Neural progenitor cell (in vitro differentiated cells): ENCODE data around the gene FAM13C.

Source experiments
- EZH2 ChIP-seq: fragments of 200-600 bp; sonication (generic); IDR thresholded peaks from 2 replicates; pipeline ENCODE4 v1.6.1; 2017; ENCODE audit warnings: antibody characterized with exemption, mild to moderate bottlenecking, moderate library complexity
- EZH2phosphoT487 ChIP-seq: fragments of 200-600 bp; sonication (generic); IDR thresholded peaks from 2 replicates; pipeline ENCODE4 v1.6.1; 2017; ENCODE audit warnings: antibody characterized with exemption
- TF ChIP-seq, protein P1 (sequence below): fragments of 200-600 bp; sonication (generic); IDR thresholded peaks from 2 replicates; pipeline ENCODE4 v1.5.1; 2017; ENCODE audit warnings: antibody characterized with exemption, mild to moderate bottlenecking

DNA sequence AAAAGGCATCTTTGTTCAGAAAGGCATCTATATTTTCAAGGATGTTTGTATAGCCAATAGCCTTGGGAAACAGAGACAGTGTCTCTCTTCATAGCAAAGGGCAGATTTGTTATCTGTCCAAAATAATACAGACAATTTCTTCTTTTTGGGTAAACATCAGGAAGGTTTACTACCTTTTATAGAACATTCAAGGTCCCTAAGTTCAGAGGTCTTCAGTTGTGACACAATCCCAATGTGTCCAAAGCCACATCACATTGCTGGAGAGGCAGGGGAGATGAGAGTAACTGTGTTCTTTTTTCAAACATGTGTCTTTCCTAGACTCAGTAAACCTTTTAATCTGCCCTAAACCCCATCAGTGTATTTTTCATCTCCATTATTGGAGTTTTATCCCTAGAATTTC is 33.6 kb upstream of the FAM13C start:
- TF ChIP-seq, protein P1, sequence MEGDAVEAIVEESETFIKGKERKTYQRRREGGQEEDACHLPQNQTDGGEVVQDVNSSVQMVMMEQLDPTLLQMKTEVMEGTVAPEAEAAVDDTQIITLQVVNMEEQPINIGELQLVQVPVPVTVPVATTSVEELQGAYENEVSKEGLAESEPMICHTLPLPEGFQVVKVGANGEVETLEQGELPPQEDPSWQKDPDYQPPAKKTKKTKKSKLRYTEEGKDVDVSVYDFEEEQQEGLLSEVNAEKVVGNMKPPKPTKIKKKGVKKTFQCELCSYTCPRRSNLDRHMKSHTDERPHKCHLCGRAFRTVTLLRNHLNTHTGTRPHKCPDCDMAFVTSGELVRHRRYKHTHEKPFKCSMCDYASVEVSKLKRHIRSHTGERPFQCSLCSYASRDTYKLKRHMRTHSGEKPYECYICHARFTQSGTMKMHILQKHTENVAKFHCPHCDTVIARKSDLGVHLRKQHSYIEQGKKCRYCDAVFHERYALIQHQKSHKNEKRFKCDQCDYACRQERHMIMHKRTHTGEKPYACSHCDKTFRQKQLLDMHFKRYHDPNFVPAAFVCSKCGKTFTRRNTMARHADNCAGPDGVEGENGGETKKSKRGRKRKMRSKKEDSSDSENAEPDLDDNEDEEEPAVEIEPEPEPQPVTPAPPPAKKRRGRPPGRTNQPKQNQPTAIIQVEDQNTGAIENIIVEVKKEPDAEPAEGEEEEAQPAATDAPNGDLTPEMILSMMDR, result no peak
- no peak for TF ChIP-seq EZH2
- no peak for TF ChIP-seq EZH2phosphoT487
